Osteoblast (primary cell): ENCODE results near the gene CREBZF. TPM values are rescaled to one million over a fixed set of nuclear protein-coding genes. Genes with fewer than 3 reads are reported as not detected.

Experiments
- DNase-seq: peaks from one replicate; pipeline ENCODE4 v3.0.0; 2011; ENCODE audit warnings: low spot score, mixed read lengths; ENCODE audit not compliant: insufficient read length; ENCODE audit errors: missing footprints
- H2AFZ ChIP-seq: 2 replicates; pipeline ENCODE4 v1.6.0; 2011; ENCODE audit warnings: mild to moderate bottlenecking, low read length
- H3K27ac ChIP-seq: 2 replicates; pipeline ENCODE4 v1.5.1; 2011; ENCODE audit warnings: mild to moderate bottlenecking, low read depth, low read length, moderate library complexity
- H3K27me3 ChIP-seq: 2 replicates; pipeline ENCODE4 v1.6.0; 2012; ENCODE audit warnings: mild to moderate bottlenecking, control low read depth, inconsistent platforms, low read length, moderate library complexity; ENCODE audit not compliant: insufficient read depth
- H3K36me3 ChIP-seq: 2 replicates; pipeline ENCODE4 v1.5.1; 2011; ENCODE audit warnings: mild to moderate bottlenecking, low read length, control low read depth, moderate library complexity; ENCODE audit not compliant: insufficient read depth
- H3K4me1 ChIP-seq: 2 replicates; pipeline ENCODE4 v1.5.1; 2011; ENCODE audit warnings: mild to moderate bottlenecking, low read length, control low read depth, moderate library complexity; ENCODE audit not compliant: insufficient read depth
- H3K4me2 ChIP-seq: 2 replicates; pipeline ENCODE4 v1.6.0; 2011; ENCODE audit warnings: mild to moderate bottlenecking, low read length; ENCODE audit not compliant: insufficient read depth
- H3K4me3 ChIP-seq: fragments of 200-600 bp; sonication (generic); 3 replicates; pipeline ENCODE4 v1.5.1; 2012; ENCODE audit warnings: mild to moderate bottlenecking, low read length, inconsistent platforms; ENCODE audit not compliant: insufficient read depth
- H3K79me2 ChIP-seq: 2 replicates; pipeline ENCODE4 v1.6.0; 2012; ENCODE audit warnings: mild to moderate bottlenecking, low read length, control low read depth, inconsistent platforms; ENCODE audit not compliant: insufficient read depth
- H3K9me3 ChIP-seq: 2 replicates; pipeline ENCODE4 v1.5.1; 2011; ENCODE audit warnings: low read depth, low read length, control low read depth
- H4K20me1 ChIP-seq: 2 replicates; pipeline ENCODE4 v1.6.0; 2012; ENCODE audit warnings: mild to moderate bottlenecking, low read length, control low read depth; ENCODE audit not compliant: insufficient read depth
- total RNA-seq: library from RNA; depleted of rRNA; stranded (reverse); fragments of >200 nt; gene quantifications from 2 replicates; pipeline ENCODE4 v1.2.3, GENCODE V29; 2012
- TF ChIP-seq, protein P1 (sequence below): IDR thresholded peaks from 2 replicates; pipeline ENCODE4 v1.5.1; 2011; ENCODE audit warnings: mild to moderate bottlenecking, low read depth, low read length, moderate library complexity; ENCODE audit errors: extremely low read depth

The CREBZF gene
- total RNA-seq, 1 donor: 49.2 TPM

DNA sequence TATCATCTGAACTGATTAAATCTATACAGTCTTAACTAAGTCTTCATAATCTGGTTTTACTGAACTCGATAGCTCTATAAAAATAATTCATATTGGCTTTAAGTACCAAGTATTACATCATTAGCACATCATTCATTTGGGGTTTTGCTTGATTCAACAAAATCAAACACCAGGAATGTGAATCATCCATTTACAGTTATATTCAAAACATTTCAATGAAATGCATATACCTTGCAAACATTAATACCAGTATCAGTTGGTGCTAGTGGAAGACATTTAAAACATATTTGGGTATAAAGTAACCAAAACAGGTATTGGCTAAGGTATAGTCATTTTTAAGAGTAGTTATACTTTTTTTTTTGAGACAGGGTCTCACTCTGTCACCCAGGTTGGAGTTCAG, 33.3 kb upstream of the CREBZF start:
- Histone ChIP-seq H2AFZ (no peak overlapping the region), H3K9me3 (no peaks in the 10 kb centered on the region), H3K4me3 (no peak overlapping the region), H3K27me3 (no peaks in the 10 kb centered on the region), H3K36me3 (no peaks in the 10 kb centered on the region), H3K79me2 (no peaks in the 10 kb centered on the region), H3K27ac (no peak overlapping the region), H3K4me1 (peaks cover 17% of the 10 kb centered on the region), H4K20me1 (no peaks in the 10 kb centered on the region), H3K4me2 (no peak overlapping the region)
- TF ChIP-seq, protein P1, sequence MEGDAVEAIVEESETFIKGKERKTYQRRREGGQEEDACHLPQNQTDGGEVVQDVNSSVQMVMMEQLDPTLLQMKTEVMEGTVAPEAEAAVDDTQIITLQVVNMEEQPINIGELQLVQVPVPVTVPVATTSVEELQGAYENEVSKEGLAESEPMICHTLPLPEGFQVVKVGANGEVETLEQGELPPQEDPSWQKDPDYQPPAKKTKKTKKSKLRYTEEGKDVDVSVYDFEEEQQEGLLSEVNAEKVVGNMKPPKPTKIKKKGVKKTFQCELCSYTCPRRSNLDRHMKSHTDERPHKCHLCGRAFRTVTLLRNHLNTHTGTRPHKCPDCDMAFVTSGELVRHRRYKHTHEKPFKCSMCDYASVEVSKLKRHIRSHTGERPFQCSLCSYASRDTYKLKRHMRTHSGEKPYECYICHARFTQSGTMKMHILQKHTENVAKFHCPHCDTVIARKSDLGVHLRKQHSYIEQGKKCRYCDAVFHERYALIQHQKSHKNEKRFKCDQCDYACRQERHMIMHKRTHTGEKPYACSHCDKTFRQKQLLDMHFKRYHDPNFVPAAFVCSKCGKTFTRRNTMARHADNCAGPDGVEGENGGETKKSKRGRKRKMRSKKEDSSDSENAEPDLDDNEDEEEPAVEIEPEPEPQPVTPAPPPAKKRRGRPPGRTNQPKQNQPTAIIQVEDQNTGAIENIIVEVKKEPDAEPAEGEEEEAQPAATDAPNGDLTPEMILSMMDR: no peak
- no peak for DNase-seq

DNA sequence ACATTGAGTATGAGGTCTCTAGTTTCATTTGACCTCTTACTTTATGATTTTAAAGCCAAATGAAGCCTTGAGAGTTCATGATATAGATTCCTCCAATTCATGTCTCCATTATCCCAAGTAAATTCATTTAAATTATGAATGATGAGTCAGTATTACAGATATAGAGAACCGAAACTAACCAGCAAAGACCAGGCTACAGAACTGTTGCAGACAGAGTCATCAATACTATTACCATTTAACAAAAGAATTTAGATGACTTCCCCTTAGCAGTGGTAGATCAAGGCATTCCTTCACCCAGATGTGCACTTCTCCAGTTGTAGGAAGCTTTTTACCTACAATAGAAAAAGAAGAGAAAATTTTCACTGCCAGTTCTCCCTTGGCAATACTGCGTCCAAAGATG, 32.8 kb upstream of the CREBZF start:
- no peak overlapping the region for H3K27ac ChIP-seq

DNA sequence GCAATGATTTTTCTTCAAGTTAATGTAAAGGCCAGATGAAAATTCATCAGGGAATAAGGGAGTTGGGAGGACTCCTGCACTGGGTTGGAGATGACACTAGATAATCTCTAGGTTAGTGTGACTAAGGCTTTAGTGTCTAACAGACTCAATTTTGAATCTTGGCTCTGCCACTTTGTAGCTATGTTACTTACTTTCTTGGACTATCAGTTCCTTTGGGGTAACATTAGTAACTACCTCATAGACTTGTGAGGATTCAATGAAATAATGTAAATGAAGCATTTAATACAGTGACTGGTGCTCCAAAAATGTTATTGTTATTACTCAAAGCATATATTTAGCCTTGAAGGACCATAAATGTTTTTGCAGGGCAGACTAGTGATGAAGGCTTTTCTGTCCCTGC, 30.6 kb upstream of the CREBZF start:
- H3K27ac ChIP-seq: peak overlapping the region; percentile 40
- H2AFZ ChIP-seq: no peak overlapping the region
- no peaks in the 10 kb centered on the region for H3K27me3 ChIP-seq
- no peaks in the 10 kb centered on the region for H3K36me3 ChIP-seq
- TF ChIP-seq, protein P1: no peak
- no peak overlapping the region for H3K4me2 ChIP-seq
- peaks cover 17% of the 10 kb centered on the region for H3K4me1 ChIP-seq
- no peaks in the 10 kb centered on the region for H3K79me2 ChIP-seq
- no peaks in the 10 kb centered on the region for H3K9me3 ChIP-seq
- no peak overlapping the region for H3K4me3 ChIP-seq
- DNase-seq: no peak
- no peaks in the 10 kb centered on the region for H4K20me1 ChIP-seq

More for the DNA sequence above, 32.8 kb upstream of the CREBZF start:
- H3K9me3 ChIP-seq: no peaks in the 10 kb centered on the region
- H3K4me2 ChIP-seq: no peak overlapping the region
- H3K27me3 ChIP-seq: no peaks in the 10 kb centered on the region
- no peaks in the 10 kb centered on the region for H4K20me1 ChIP-seq
- H3K4me3 ChIP-seq: no peak overlapping the region
- H3K36me3 ChIP-seq: no peaks in the 10 kb centered on the region
- no peak for DNase-seq
- TF ChIP-seq, protein P1: no peak
- H2AFZ ChIP-seq: no peak overlapping the region
- peaks cover 17% of the 10 kb centered on the region for H3K4me1 ChIP-seq
- H3K79me2 ChIP-seq: no peaks in the 10 kb centered on the region

DNA sequence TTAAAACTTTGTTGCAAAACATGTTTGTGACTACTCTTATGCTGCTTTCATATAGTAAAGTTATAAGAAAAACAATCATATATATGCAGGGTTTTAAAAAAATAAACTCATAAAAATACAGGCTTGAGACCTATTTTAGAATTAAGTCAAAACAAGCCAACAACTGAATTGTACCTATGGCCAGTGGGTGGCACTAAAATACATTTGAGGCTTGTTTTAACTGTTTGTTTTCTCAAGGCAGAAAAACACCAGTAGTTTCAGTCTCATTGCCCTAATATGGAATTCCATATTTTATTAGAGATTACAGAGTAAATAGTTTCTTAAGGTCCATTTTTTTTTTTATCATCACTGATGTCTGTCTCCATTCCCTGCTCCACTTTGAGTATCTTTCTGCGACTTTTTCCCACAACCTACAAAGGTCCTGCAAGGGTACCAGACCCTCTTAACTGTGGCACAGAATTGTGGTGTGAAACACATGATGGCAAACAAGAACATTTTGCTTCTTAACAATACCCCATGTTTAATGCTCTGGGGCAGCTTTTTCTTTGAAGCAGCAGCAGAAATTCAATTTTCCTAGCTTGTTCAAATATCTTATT, 29.6 kb upstream of the CREBZF start:
- Histone ChIP-seq H3K9me3 (no peaks in the 10 kb centered on the region), H3K79me2 (no peaks in the 10 kb centered on the region), H3K4me3 (no peak overlapping the region), H3K36me3 (no peaks in the 10 kb centered on the region), H3K27ac (peak overlapping the region; percentile 40), H2AFZ (no peak overlapping the region), H3K4me1 (peaks cover 17% of the 10 kb centered on the region), H4K20me1 (no peaks in the 10 kb centered on the region), H3K27me3 (no peaks in the 10 kb centered on the region), H3K4me2 (no peak overlapping the region)
- peak; percentile 44 for DNase-seq
- TF ChIP-seq, protein P1: peak; percentile 57
